HepG2 (cell line): ENCODE measurements around the gene PML. TPM values are rescaled to one million over a fixed set of nuclear protein-coding genes. Genes with fewer than 3 reads are reported as not detected.

Source experiments
- ATAC-seq: fragments of 200-7000 bp; cut with Tn5 transposase; 3 replicates; pipeline ENCODE4 v1.9.1; 2020; ENCODE audit warnings: mild to moderate bottlenecking, moderate library complexity
- BruUV-seq: library from RNA; stranded (reverse); fragments of 400-500 nt; replicated peaks from 2 replicates; lab custom pipeline; 2021; lab: Mats Ljungman, UMichigan
- CTCF ChIA-PET: fragments of 300-600 bp; formaldehyde crosslinking; extraction: SDS; loops from one replicate; lab custom pipeline; 2021; ENCODE audit warnings: low total read pairs, inconsistent platforms, low intra/inter-chr PET ratio; lab: Yijun Ruan, JAX
- POLR2A ChIA-PET: fragments of 350-600 bp; sonication (Branson Sonifier 250); formaldehyde crosslinking; loops from one replicate; lab custom pipeline; 2020; ENCODE audit warnings: antibody characterized with exemption, inconsistent platforms; lab: Yijun Ruan, JAX
- DNase-seq: peaks from one replicate; pipeline ENCODE4 v3.0.0-alpha.2; 2015; ENCODE audit warnings: low spot score
- FAIRE-seq: peaks from 3 replicates; lab custom pipeline; 2011; peaks lifted over from hg19 to GRCh38; lab: Jason Lieb, UNC
- H2AFZ ChIP-seq: one replicate; pipeline ENCODE4 v1.6.1; 2011; ENCODE audit warnings: low read length, inconsistent platforms
- H3K27ac ChIP-seq: fragments of 300-600 bp; 3 replicates; pipeline ENCODE4 v1.8.0; 2011; ENCODE audit warnings: mixed run types, mild to moderate bottlenecking, mixed read lengths, low read length, inconsistent platforms; ENCODE audit not compliant: insufficient read depth; ENCODE audit errors: extremely low read length
- H3K27me3 ChIP-seq, 2 experiments: fragments of 200-600 bp in 1 of 2; 2 replicates in 1 of 2; 3 replicates in 1 of 2; pipeline versions ENCODE4 v1.6.0 to v1.8.0; 2011; ENCODE audit warnings: low read length in 2 of 2, mild to moderate bottlenecking in 2 of 2, moderate library complexity in 2 of 2, inconsistent platforms in 1 of 2; ENCODE audit not compliant: insufficient read depth in 2 of 2, control insufficient read depth in 1 of 2
- H3K36me3 ChIP-seq, 2 experiments: fragments of 200-600 bp in 1 of 2; replicated peaks in 1 of 2; 2 replicates in 1 of 2; 3 replicates in 1 of 2; pipeline versions ENCODE4 v1.5.1 to v1.8.0; 2011; ENCODE audit warnings: low read length in 2 of 2, inconsistent platforms in 1 of 2; ENCODE audit not compliant: insufficient read depth in 2 of 2, control insufficient read depth in 1 of 2
- H3K4me1 ChIP-seq: 2 replicates; pipeline ENCODE4 v1.5.1; 2012; ENCODE audit warnings: low read length, inconsistent platforms; ENCODE audit not compliant: insufficient read depth
- H3K4me2 ChIP-seq: 2 replicates; pipeline ENCODE4 v1.6.0; 2011; ENCODE audit warnings: low read depth, low read length, inconsistent platforms
- H3K4me3 ChIP-seq, 3 experiments: fragments of 200-600 bp in 1 of 3; sonication (generic), shearing (Covaris generic) in 1 of 3; replicated peaks in 1 of 3; 2 replicates each; pipeline ENCODE4 v1.5.1; 2011 to 2016; ENCODE audit warnings: low read length in 3 of 3, inconsistent platforms in 2 of 3, low read depth in 2 of 3, mild to moderate bottlenecking in 2 of 3, control low read depth in 1 of 3, mixed read lengths in 1 of 3; ENCODE audit not compliant: insufficient read depth in 1 of 3
- H3K79me2 ChIP-seq: one replicate; pipeline ENCODE4 v1.6.1; 2011; ENCODE audit warnings: low read length, inconsistent platforms; ENCODE audit not compliant: insufficient read depth
- H3K9ac ChIP-seq: 2 replicates; pipeline ENCODE4 v1.6.0; 2011; ENCODE audit warnings: mild to moderate bottlenecking, low read depth, low read length, inconsistent platforms; ENCODE audit not compliant: insufficient read depth
- H3K9me3 ChIP-seq: 2 replicates; pipeline ENCODE4 v1.5.1; 2012; ENCODE audit warnings: mild to moderate bottlenecking, low read length
- H4K20me1 ChIP-seq: 2 replicates; pipeline ENCODE4 v1.6.0; 2011; ENCODE audit warnings: inconsistent platforms, mild to moderate bottlenecking, low read length, moderate library complexity; ENCODE audit not compliant: insufficient read depth
- AGO1 ChIP-seq: fragments of 200-400 bp; formaldehyde crosslinking; IDR thresholded peaks from 2 replicates; pipeline ENCODE4 v1.6.1; 2017; ENCODE audit warnings: mild to moderate bottlenecking, low read depth, low read length, moderate library complexity; ENCODE audit not compliant: poor library complexity, severe bottlenecking
- FOSL2 ChIP-seq: sonication (generic); formaldehyde crosslinking; IDR thresholded peaks from 2 replicates; pipeline ENCODE4 v1.4.0; 2020; ENCODE audit warnings: missing genetic modification reagents
- KLF16 ChIP-seq, 2 experiments: sonication (generic) in 1 of 2; formaldehyde crosslinking in 1 of 2; IDR thresholded peaks; 2 replicates each; pipeline versions ENCODE4 v1.6.1 to v1.8.0; 2016 to 2023; ENCODE audit warnings: missing genetic modification reagents in 2 of 2, missing compliant biosample characterization in 1 of 2
- RFX5 ChIP-seq: IDR thresholded peaks from 2 replicates; pipeline ENCODE4 v1.6.1; 2011; ENCODE audit warnings: low read depth, low read length, improper control_type of control experiment
- SMYD3 ChIP-seq: sonication (generic); formaldehyde crosslinking; IDR thresholded peaks from 2 replicates; pipeline ENCODE4 v1.8.1; 2023; ENCODE audit warnings: mild to moderate bottlenecking, missing genetic modification reagents
- TEAD3 ChIP-seq: optimal IDR thresholded peaks from 2 replicates; pipeline ENCODE3; 2016; ENCODE audit warnings: borderline replicate concordance
- THAP7 ChIP-seq: sonication (generic); formaldehyde crosslinking; IDR thresholded peaks from 2 replicates; pipeline ENCODE4 v1.8.1; 2023; ENCODE audit warnings: mild to moderate bottlenecking, missing genetic modification reagents
- ZBTB44 ChIP-seq: sonication (generic); formaldehyde crosslinking; IDR thresholded peaks from 2 replicates; pipeline ENCODE4 v1.4.0; 2020; ENCODE audit warnings: missing genetic modification reagents
- ZNF512 ChIP-seq: sonication (generic); formaldehyde crosslinking; IDR thresholded peaks from 2 replicates; pipeline ENCODE4 v1.4.0; 2020; ENCODE audit warnings: mild to moderate bottlenecking, missing genetic modification reagents
- ZNF644 ChIP-seq: IDR thresholded peaks from 2 replicates; pipeline ENCODE4 v1.6.1; 2016; ENCODE audit warnings: low read depth
- ZNF784 ChIP-seq: sonication (generic); formaldehyde crosslinking; IDR thresholded peaks from 2 replicates; pipeline ENCODE4 v1.5.1; 2020; ENCODE audit warnings: missing genetic modification reagents, mild to moderate bottlenecking, borderline replicate concordance
- WGBS: methylation state at CpG from one replicate; pipeline ENCODE4 v1.1.6; 2017; ENCODE audit warnings: low lambda C conversion rate; 5-methylcytosine and 5-hydroxymethylcytosine counted together
- in situ Hi-C: cut with HindIII; loops from 2 replicates; pipeline ENCODE4 v1.10.0; 2017; ENCODE audit warnings: low pct_unique_long_range_greater_than_20kb; ENCODE audit not compliant: extremely low pct_ligation_motif_present
- intact Hi-C: fragments of 100-400 bp; cut with micrococcal nuclease; formaldehyde crosslinking; loops from one replicate; pipeline ENCODE4 v1.10.0; 2022; ENCODE audit not compliant: unreplicated experiment
- polyA plus RNA-seq, 8 experiments: library from polyadenylated mRNA; depleted of rRNA in 3 of 8; stranded (reverse) in 7 of 8; unstranded in 1 of 8; fragments of >200 nt; fragmentation: Illumina TruSeq in 4 of 8; extraction: Trizol in 4 of 8; gene quantifications; 2 replicates each; pipeline versions ENCODE4 v1.2.1 to v1.2.3, GENCODE V29; 2011 to 2016; ENCODE audit warnings: low read depth in 4 of 8, missing spikeins in 1 of 8, mixed read lengths in 1 of 8; ENCODE audit not compliant: insufficient read depth in 1 of 8
- total RNA-seq, 5 experiments: library from RNA; depleted of rRNA; stranded (reverse); fragments of >200 nt; fragmentation: Illumina TruSeq; extraction: Trizol; gene quantifications; 2 replicates each; pipeline ENCODE4 v1.2.3, GENCODE V29; 2016; ENCODE audit warnings: low read depth in 1 of 5

PML gene
- total and polyA plus RNA-seq, 2 of the 13 experiments (the other 11 are each of a cell fraction or from before 2014, with no cell fraction given) = 2.9 to 3.9 TPM

DNA sequence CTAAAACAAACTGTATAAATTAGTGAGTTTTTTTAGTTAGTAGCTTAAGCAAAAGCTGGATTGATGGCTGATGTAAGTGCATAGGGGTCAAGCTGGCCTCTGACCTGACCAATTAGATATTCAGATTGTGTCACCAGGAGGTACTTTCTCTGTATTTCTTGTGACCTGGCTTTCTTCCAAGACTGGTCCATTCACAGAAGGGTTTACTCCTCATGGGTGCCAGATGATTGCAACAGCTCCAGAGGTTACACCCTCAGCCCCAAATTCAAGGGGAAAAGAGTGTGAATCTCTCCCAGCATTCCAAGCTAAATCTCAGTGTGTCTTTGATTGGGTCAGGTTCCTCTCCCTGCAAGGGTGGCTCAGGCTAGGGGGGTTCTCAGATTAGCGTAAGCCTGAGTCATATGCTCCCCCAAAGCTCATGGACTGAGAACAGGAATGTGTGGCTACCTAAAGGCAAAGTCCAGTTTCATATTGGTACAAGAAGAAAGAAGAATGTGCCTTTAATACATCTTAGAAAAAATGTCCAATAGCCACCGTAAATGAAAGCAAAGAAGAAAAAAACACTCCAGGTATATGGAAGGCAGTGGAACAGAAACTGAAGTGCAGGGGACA, 16.5 kb downstream of the PML start:
- POLR2A ChIA-PET = interaction anchor here (0.7 kb wide), 1 partner anchor 382 kb away, joined by 3 read pairs; no protein-coding TSS in a partner anchor
- H3K4me2 ChIP-seq = no peak overlapping the region
- H3K9ac ChIP-seq = no peak overlapping the region
- H4K20me1 ChIP-seq = no peaks in the 10 kb centered on the region
- FAIRE-seq = no peak
- H3K4me3 ChIP-seq = no peak overlapping the region
- CTCF ChIA-PET = no interaction called here
- no peaks in the 10 kb centered on the region for H3K27me3 ChIP-seq
- 83% methylated on average over 2 of the region's 2 CpGs for WGBS
- no TSS peak for BruUV-seq
- peaks cover 16% of the 10 kb centered on the region for H3K4me1 ChIP-seq
- H3K9me3 ChIP-seq = no peaks in the 10 kb centered on the region
- peak overlapping the region; percentile 8 for H3K27ac ChIP-seq
- H3K79me2 ChIP-seq = no peaks in the 10 kb centered on the region
- TF ChIP-seq ZNF784 (CRISPR knock-in tag) = no peak
- 0 out of 2 replicates have a peak, but pooled peaks have one; percentile 8 for TF ChIP-seq FOSL2 (CRISPR knock-in tag)
- TF ChIP-seq, all 625 proteins: peak for 1
- DNase-seq (peak; percentile 16), ATAC-seq (no peak)
- Histone ChIP-seq H3K36me3 (peaks cover 3 to 15% of the 10 kb centered on the region in 2 experiments; a peak in 4 of 5 replicates), H2AFZ (no peak overlapping the region)
- in situ Hi-C loops = no loop called here
- intact Hi-C loops = no loop called here

DNA sequence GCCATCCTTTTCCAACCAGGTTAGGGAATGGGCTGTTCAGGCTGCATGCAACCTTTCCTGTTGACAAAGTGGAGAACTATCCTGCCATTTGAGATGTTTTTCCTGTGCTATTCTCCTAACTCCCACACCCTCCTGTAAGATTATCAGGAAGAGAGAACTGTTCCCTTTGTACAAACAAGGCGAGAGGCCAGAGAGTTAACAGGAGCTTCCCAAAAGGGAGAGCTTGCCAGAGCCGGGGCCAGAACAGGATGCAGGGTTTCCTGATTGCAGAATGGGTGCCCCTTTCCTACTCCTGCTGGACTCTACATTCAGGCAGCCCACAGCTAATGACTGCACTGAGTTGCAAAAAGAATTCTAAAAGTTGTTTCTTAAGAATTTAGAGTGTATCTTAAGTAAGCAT, 17.1 kb downstream of the PML start:
- Histone ChIP-seq H3K9me3 (no peaks in the 10 kb centered on the region), H3K9ac (no peak overlapping the region), H3K27me3 (no peaks in the 10 kb centered on the region)
- no TSS peak for BruUV-seq
- intact Hi-C loops = no loop called here
- CTCF ChIA-PET = no interaction called here
- no peak for TF ChIP-seq TEAD3 (CRISPR knock-in tag)
- no peak for TF ChIP-seq ZNF644 (CRISPR knock-in tag)
- TF ChIP-seq RFX5 = no peak
- TF ChIP-seq SMYD3 (CRISPR knock-in tag) = no peak
- no peak for TF ChIP-seq THAP7 (CRISPR knock-in tag)
- TF ChIP-seq ZBTB44 (CRISPR knock-in tag) = no peak
- TF ChIP-seq AGO1 = no peak
- no peak for TF ChIP-seq ZNF512
- no peak for TF ChIP-seq KLF16 (CRISPR knock-in tag; IDR thresholded peaks at IDR 0.05)
- TF ChIP-seq, all 625 proteins: peak for 0
- H3K27ac ChIP-seq = no peak overlapping the region
- 92% methylated on average over 2 of the region's 2 CpGs for WGBS
- POLR2A ChIA-PET = no interaction called here
- DNase-seq (no peak), FAIRE-seq (no peak), ATAC-seq (no peak)
- H3K36me3 ChIP-seq = peaks cover 3 to 16% of the 10 kb centered on the region in 2 experiments; a peak in 4 of 5 replicates
- no peak overlapping the region for H3K4me2 ChIP-seq
- H4K20me1 ChIP-seq = no peaks in the 10 kb centered on the region
- no peaks in the 10 kb centered on the region for H3K79me2 ChIP-seq
- H3K4me1 ChIP-seq = peaks cover 16% of the 10 kb centered on the region
- H3K4me3 ChIP-seq = no peak overlapping the region
- no peak overlapping the region for H2AFZ ChIP-seq
- in situ Hi-C loops = no loop called here
